ENCODE measurements around the gene BFSP1. TPM values are rescaled to one million over a fixed set of nuclear protein-coding genes. Genes with fewer than 3 reads are reported as not detected.

The BFSP1 gene
- total and polyA plus RNA-seq, 4 donors, result 1.5 to 9.9 (median 2.5) TPM

GRCh38 chr20:17479063-17479657 lies 52.0 kb downstream of the BFSP1 start:
- Histone ChIP-seq H3K9me3 (ENCODE audit: control insufficient read depth, low read length) (no peaks in the 10 kb centered on the region), H3K36me3 (ENCODE audit: control insufficient read depth in 1 of 2, insufficient read depth in 2 of 2, low read length in 1 of 2) (no peaks in the 10 kb centered on the region), H3K27me3 (ENCODE audit: control insufficient read depth in 1 of 2, insufficient read depth in 2 of 2, low read length in 1 of 2) (no peaks in the 10 kb centered on the region), H3K4me1 (ENCODE audit: control insufficient read depth in 1 of 2, insufficient read depth in 2 of 2, low read length in 2 of 2) (no peaks in the 10 kb centered on the region), H3K27ac (ENCODE audit: low read depth in 1 of 2, low read length in 2 of 2) (no peak overlapping the region), H3K4me3 (ENCODE audit: low read length in 2 of 2) (no peak overlapping the region)
- intact Hi-C loops (cut with DNase I), result no loop called here
- no peak for ATAC-seq (ENCODE audit: low FRiP score)
- WGBS, 2 donors, result 95 to 97% methylated on average over 23 of the region's 23 CpGs
- no peak for DNase-seq

GRCh38 chr20:17473659-17474058 lies 57.5 kb downstream of the BFSP1 start:
- intact Hi-C loops (cut with DNase I), result no loop called here
- no peak overlapping the region for H3K27ac ChIP-seq (ENCODE audit: low read depth in 1 of 2, low read length in 2 of 2)
- H3K36me3 ChIP-seq (ENCODE audit: control insufficient read depth in 1 of 2, insufficient read depth in 2 of 2, low read length in 1 of 2), result no peaks in the 10 kb centered on the region
- no peaks in the 10 kb centered on the region for H3K9me3 ChIP-seq (ENCODE audit: control insufficient read depth, low read length)
- no peaks in the 10 kb centered on the region for H3K27me3 ChIP-seq (ENCODE audit: control insufficient read depth in 1 of 2, insufficient read depth in 2 of 2, low read length in 1 of 2)
- ATAC-seq (ENCODE audit: low FRiP score) (no peak), DNase-seq (no peak)
- H3K4me3 ChIP-seq (ENCODE audit: low read length in 2 of 2), result no peak overlapping the region
- H3K4me1 ChIP-seq (ENCODE audit: control insufficient read depth in 1 of 2, insufficient read depth in 2 of 2, low read length in 2 of 2), result no peaks in the 10 kb centered on the region
- 27 to 34% methylated on average over 6 of the region's 6 CpGs for WGBS, 2 donors

GRCh38 chr20:17471606-17472187 lies 59.5 kb downstream of the BFSP1 start:
- intact Hi-C loops (cut with DNase I), result no loop called here
- no peak overlapping the region for H3K4me3 ChIP-seq (ENCODE audit: low read length in 2 of 2)
- H3K27me3 ChIP-seq (ENCODE audit: control insufficient read depth in 1 of 2, insufficient read depth in 2 of 2, low read length in 1 of 2), result no peaks in the 10 kb centered on the region
- H3K27ac ChIP-seq (ENCODE audit: low read depth in 1 of 2, low read length in 2 of 2), result no peak overlapping the region
- WGBS, 2 donors, result 79 to 81% methylated on average over 10 of the region's 10 CpGs
- no peak for ATAC-seq (ENCODE audit: low FRiP score)
- H3K4me1 ChIP-seq (ENCODE audit: control insufficient read depth in 1 of 2, insufficient read depth in 2 of 2, low read length in 2 of 2), result no peaks in the 10 kb centered on the region
- no peaks in the 10 kb centered on the region for H3K36me3 ChIP-seq (ENCODE audit: control insufficient read depth in 1 of 2, insufficient read depth in 2 of 2, low read length in 1 of 2)
- no peaks in the 10 kb centered on the region for H3K9me3 ChIP-seq (ENCODE audit: control insufficient read depth, low read length)
- no peak for DNase-seq

- WGBS, 2 donors, result 85% methylated on average over 9 of the region's 9 CpGs
- no peak for DNase-seq
- Histone ChIP-seq H3K27me3 (ENCODE audit: control insufficient read depth in 1 of 2, insufficient read depth in 2 of 2, low read length in 1 of 2) (no peaks in the 10 kb centered on the region), H3K27ac (ENCODE audit: low read depth in 1 of 2, low read length in 2 of 2) (no peak overlapping the region), H3K4me3 (ENCODE audit: low read length in 2 of 2) (no peak overlapping the region), H3K36me3 (ENCODE audit: control insufficient read depth in 1 of 2, insufficient read depth in 2 of 2, low read length in 1 of 2) (no peaks in the 10 kb centered on the region), H3K9me3 (ENCODE audit: control insufficient read depth, low read length) (no peaks in the 10 kb centered on the region), H3K4me1 (ENCODE audit: control insufficient read depth in 1 of 2, insufficient read depth in 2 of 2, low read length in 2 of 2) (no peaks in the 10 kb centered on the region)
- no peak for ATAC-seq (ENCODE audit: low FRiP score)
- intact Hi-C loops (cut with DNase I), result no loop called here
Measured at GRCh38 chr20:17470973-17471372, 60.2 kb downstream of the BFSP1 start.

- Histone ChIP-seq H3K4me1 (ENCODE audit: control insufficient read depth in 1 of 2, insufficient read depth in 2 of 2, low read length in 2 of 2) (no peaks in the 10 kb centered on the region), H3K36me3 (ENCODE audit: control insufficient read depth in 1 of 2, insufficient read depth in 2 of 2, low read length in 1 of 2) (no peaks in the 10 kb centered on the region), H3K4me3 (ENCODE audit: low read length in 2 of 2) (no peak overlapping the region), H3K27ac (ENCODE audit: low read depth in 1 of 2, low read length in 2 of 2) (no peak overlapping the region), H3K27me3 (ENCODE audit: control insufficient read depth in 1 of 2, insufficient read depth in 2 of 2, low read length in 1 of 2) (no peaks in the 10 kb centered on the region), H3K9me3 (ENCODE audit: control insufficient read depth, low read length) (no peaks in the 10 kb centered on the region)
- intact Hi-C loops (cut with DNase I), result no loop called here
- DNase-seq (no peak), ATAC-seq (ENCODE audit: low FRiP score) (no peak)
- WGBS, 2 donors, result 87% methylated on average over 5 of the region's 5 CpGs
Measured at GRCh38 chr20:17470521-17470920, 60.7 kb downstream of the BFSP1 start.

- Histone ChIP-seq H3K27me3 (ENCODE audit: control insufficient read depth in 1 of 2, insufficient read depth in 2 of 2, low read length in 1 of 2) (no peaks in the 10 kb centered on the region), H3K27ac (ENCODE audit: low read depth in 1 of 2, low read length in 2 of 2) (no peak overlapping the region), H3K4me3 (ENCODE audit: low read length in 2 of 2) (no peak overlapping the region), H3K36me3 (ENCODE audit: control insufficient read depth in 1 of 2, insufficient read depth in 2 of 2, low read length in 1 of 2) (no peaks in the 10 kb centered on the region), H3K9me3 (ENCODE audit: control insufficient read depth, low read length) (no peaks in the 10 kb centered on the region), H3K4me1 (ENCODE audit: control insufficient read depth in 1 of 2, insufficient read depth in 2 of 2, low read length in 2 of 2) (no peaks in the 10 kb centered on the region)
- WGBS, 2 donors, result 84 to 88% methylated on average over 7 of the region's 7 CpGs
- DNase-seq, result no peak
- no peak for ATAC-seq (ENCODE audit: low FRiP score)
- intact Hi-C loops (cut with DNase I), result no loop called here
Measured at GRCh38 chr20:17469246-17470030, 61.7 kb downstream of the BFSP1 start.

- Histone ChIP-seq H3K4me1 (ENCODE audit: control insufficient read depth in 1 of 2, insufficient read depth in 2 of 2, low read length in 2 of 2) (no peaks in the 10 kb centered on the region), H3K4me3 (ENCODE audit: low read length in 2 of 2) (no peak overlapping the region), H3K9me3 (ENCODE audit: control insufficient read depth, low read length) (no peaks in the 10 kb centered on the region), H3K36me3 (ENCODE audit: control insufficient read depth in 1 of 2, insufficient read depth in 2 of 2, low read length in 1 of 2) (no peaks in the 10 kb centered on the region), H3K27ac (ENCODE audit: low read depth in 1 of 2, low read length in 2 of 2) (no peak overlapping the region), H3K27me3 (ENCODE audit: control insufficient read depth in 1 of 2, insufficient read depth in 2 of 2, low read length in 1 of 2) (no peaks in the 10 kb centered on the region)
- no peak for DNase-seq
- 89 to 95% methylated on average over 24 of the region's 24 CpGs for WGBS, 2 donors
- intact Hi-C loops (cut with DNase I), result no loop called here
- ATAC-seq (ENCODE audit: low FRiP score), result no peak
Measured at GRCh38 chr20:17468073-17468840, 62.9 kb downstream of the BFSP1 start.

- intact Hi-C loops (cut with DNase I), result no loop called here
- 80 to 83% methylated on average over 4 of the region's 4 CpGs for WGBS, 2 donors
Measured at GRCh38 chr20:17467120-17467655, 64.0 kb downstream of the BFSP1 start.

More at GRCh38 chr20:17467120-17467655, 64.0 kb downstream of the BFSP1 start:
- no peak overlapping the region for H3K27ac ChIP-seq (ENCODE audit: low read depth in 1 of 2, low read length in 2 of 2)
- DNase-seq (no peak), ATAC-seq (ENCODE audit: low FRiP score) (no peak)
- H3K36me3 ChIP-seq (ENCODE audit: control insufficient read depth in 1 of 2, insufficient read depth in 2 of 2, low read length in 1 of 2), result no peaks in the 10 kb centered on the region
- no peaks in the 10 kb centered on the region for H3K9me3 ChIP-seq (ENCODE audit: control insufficient read depth, low read length)
- no peaks in the 10 kb centered on the region for H3K4me1 ChIP-seq (ENCODE audit: control insufficient read depth in 1 of 2, insufficient read depth in 2 of 2, low read length in 2 of 2)
- H3K4me3 ChIP-seq (ENCODE audit: low read length in 2 of 2), result no peak overlapping the region
- no peaks in the 10 kb centered on the region for H3K27me3 ChIP-seq (ENCODE audit: control insufficient read depth in 1 of 2, insufficient read depth in 2 of 2, low read length in 1 of 2)
